Adrenal gland (tissue), 12 donors: ENCODE measurements around the gene GPRC5B. TPM values are rescaled to one million over a fixed set of nuclear protein-coding genes. Genes with fewer than 3 reads are reported as not detected.
A peak's percentile ranks its signal among the peaks of the same experiment; 100 is the strongest.

Experiments
- DNase-seq, 7 donors: peaks; one replicate each; pipeline ENCODE4 v3.0.0-alpha.2; 2019 to 2020
- H3K27ac ChIP-seq, 5 donors: fragments of 200-600 bp; sonication (generic) in 4 of 5; 1 replicate in 3 of 5; 2 replicates in 2 of 5; pipeline versions ENCODE4 v1.5.1 to v1.8.0; 2016 to 2020; ENCODE audit warnings: mild to moderate bottlenecking in 1 of 5
- H3K27me3 ChIP-seq: fragments of 200-600 bp; 2 replicates; pipeline ENCODE4 v1.8.0; 2021
- H3K36me3 ChIP-seq, 2 donors: fragments of 200-600 bp; replicated peaks in 1 of 2; 1 replicate in 1 of 2; 2 replicates in 1 of 2; pipeline versions ENCODE4 v1.5.1 to v1.8.0; 2018 to 2022
- H3K4me1 ChIP-seq, 2 donors: fragments of 200-600 bp; replicated peaks in 1 of 2; 1 replicate in 1 of 2; 2 replicates in 1 of 2; pipeline versions ENCODE4 v1.5.1 to v1.8.0; 2018 to 2021
- H3K4me3 ChIP-seq, 4 donors: fragments of 200-600 bp; sonication (generic) in 3 of 4; one replicate each; pipeline ENCODE4 v1.5.1; 2016 to 2018
- H3K9me3 ChIP-seq, 3 donors: fragments of 200-600 bp; sonication (generic) in 1 of 3; replicated peaks in 1 of 3; 1 replicate in 2 of 3; 2 replicates in 1 of 3; pipeline versions ENCODE4 v1.5.1 to v1.8.0; 2016 to 2021
- POLR2A ChIP-seq, 2 donors: fragments of 450-650 bp; IDR thresholded peaks; one replicate each; pipeline ENCODE4 v1.6.1; 2017; ENCODE audit warnings: antibody characterized with exemption in 2 of 2, mild to moderate bottlenecking in 2 of 2, moderate library complexity in 1 of 2
- WGBS, 4 donors: extraction: QIAGEN DNeasy Blood & Tissue Kit in 2 of 4; methylation state at CpG; one replicate each; pipeline versions ENCODE4 v1.1.5 to v1.1.7; 2013 to 2017; 5-methylcytosine and 5-hydroxymethylcytosine counted together
- intact Hi-C, 2 donors: fragments of 100-400 bp; cut with DNase I; formaldehyde crosslinking; loops; one replicate each; pipeline versions ENCODE4 v1.14.1 to v1.15.0; 2022 to 2023
- polyA plus RNA-seq, 3 donors: library from polyadenylated mRNA; stranded (reverse); fragments of 200-250 nt in 2 of 3; fragments of 350-450 nt in 1 of 3; fragmentation: Illumina TruSeq in 1 of 3; extraction: RNeasy Lipid Tissue Mini Kit (QIAGEN cat#74804) in 1 of 3; gene quantifications; one replicate each; pipeline ENCODE4 v1.2.3, GENCODE V29; 2013 to 2014
- total RNA-seq, 9 donors: library from RNA; depleted of rRNA in 4 of 9; stranded (reverse); fragments of >200 nt in 4 of 9; fragments of 120-200 nt in 1 of 9; fragmentation: NEBNext Ultra II Directional in 1 of 9; extraction: Animal tissue kit (Norgen Biotek cat#: 25700) in 1 of 9; gene quantifications; one replicate each; pipeline versions ENCODE4 v1.1.0 to v1.2.4, GENCODE V29; 2013 to 2023
- TF ChIP-seq, protein P1 (sequence below), 6 experiments: fragments of 450-650 bp in 4 of 6; fragments of 200-600 bp in 2 of 6; sonication (generic) in 1 of 6; IDR thresholded peaks; 1 replicate in 5 of 6; 2 replicates in 1 of 6; pipeline versions ENCODE4 v1.5.1 to v1.8.0; 2016 to 2021; ENCODE audit warnings: antibody characterized with exemption in 6 of 6, mild to moderate bottlenecking in 2 of 6, moderate library complexity in 1 of 6
- donor health status: healthy with polysubstance abuse.
- donor health status: Bipolar disorder and iron deficiency.
- donor health status: DM: yes; HTN: yes; CAD: no.
- donor health status: DM: no; HTN: no; CAD: no.
- donor health status: DM: no; HTN: no; CAD: no.
- donor health status: DM: yes; HTN: yes; CAD: no.

GPRC5B gene
- total and polyA plus RNA-seq, 12 donors = 7.9 to 26.4 (median 22.0) TPM

DNA sequence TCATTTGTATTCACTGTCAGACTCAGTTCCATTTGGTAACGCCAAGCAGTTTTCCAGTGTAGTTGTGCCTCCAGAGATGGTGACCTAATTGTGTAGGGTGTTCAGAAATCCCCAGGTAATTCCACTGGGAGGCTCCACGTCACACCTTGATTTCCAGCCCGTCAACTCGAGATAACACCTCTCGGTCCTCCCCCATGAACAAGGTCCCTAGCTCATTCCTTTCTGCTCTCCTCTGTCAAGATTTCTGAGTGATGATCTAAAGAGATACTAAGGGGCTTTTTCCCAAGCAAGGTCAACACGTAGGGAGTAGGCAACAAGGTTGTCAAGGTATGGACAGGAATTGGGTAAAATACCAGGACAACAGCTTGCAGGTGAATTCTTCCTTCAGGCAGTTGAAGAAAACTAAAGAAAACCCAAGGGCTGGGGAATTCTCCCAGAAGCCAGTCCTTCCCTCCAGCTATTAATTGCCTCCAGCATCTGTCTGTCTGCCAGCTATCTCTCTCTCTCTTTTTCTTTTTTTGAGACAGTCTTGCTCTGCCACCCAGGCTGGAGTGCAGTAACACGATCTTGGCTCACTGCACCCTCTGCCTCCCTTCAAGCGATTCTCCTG is 31.4 kb downstream of the GPRC5B start:
- Histone ChIP-seq H3K27me3 (no peaks in the 10 kb centered on the region), H3K4me1 (peaks cover 0 to 5% of the 10 kb centered on the region in 2 donors), H3K27ac (no peak overlapping the region), H3K4me3 (no peak overlapping the region), H3K9me3 (no peaks in the 10 kb centered on the region), H3K36me3 (no peaks in the 10 kb centered on the region)
- WGBS, 4 donors = 83 to 89% (median 88%) methylated on average over 8 of the region's 8 CpGs
- intact Hi-C loops = no loop called here
- no peak for DNase-seq
- TF ChIP-seq, protein P1, sequence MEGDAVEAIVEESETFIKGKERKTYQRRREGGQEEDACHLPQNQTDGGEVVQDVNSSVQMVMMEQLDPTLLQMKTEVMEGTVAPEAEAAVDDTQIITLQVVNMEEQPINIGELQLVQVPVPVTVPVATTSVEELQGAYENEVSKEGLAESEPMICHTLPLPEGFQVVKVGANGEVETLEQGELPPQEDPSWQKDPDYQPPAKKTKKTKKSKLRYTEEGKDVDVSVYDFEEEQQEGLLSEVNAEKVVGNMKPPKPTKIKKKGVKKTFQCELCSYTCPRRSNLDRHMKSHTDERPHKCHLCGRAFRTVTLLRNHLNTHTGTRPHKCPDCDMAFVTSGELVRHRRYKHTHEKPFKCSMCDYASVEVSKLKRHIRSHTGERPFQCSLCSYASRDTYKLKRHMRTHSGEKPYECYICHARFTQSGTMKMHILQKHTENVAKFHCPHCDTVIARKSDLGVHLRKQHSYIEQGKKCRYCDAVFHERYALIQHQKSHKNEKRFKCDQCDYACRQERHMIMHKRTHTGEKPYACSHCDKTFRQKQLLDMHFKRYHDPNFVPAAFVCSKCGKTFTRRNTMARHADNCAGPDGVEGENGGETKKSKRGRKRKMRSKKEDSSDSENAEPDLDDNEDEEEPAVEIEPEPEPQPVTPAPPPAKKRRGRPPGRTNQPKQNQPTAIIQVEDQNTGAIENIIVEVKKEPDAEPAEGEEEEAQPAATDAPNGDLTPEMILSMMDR (IDR thresholded peaks at IDR 0.05) = no peak
- TF ChIP-seq POLR2A (IDR thresholded peaks at IDR 0.05) = no peak

DNA sequence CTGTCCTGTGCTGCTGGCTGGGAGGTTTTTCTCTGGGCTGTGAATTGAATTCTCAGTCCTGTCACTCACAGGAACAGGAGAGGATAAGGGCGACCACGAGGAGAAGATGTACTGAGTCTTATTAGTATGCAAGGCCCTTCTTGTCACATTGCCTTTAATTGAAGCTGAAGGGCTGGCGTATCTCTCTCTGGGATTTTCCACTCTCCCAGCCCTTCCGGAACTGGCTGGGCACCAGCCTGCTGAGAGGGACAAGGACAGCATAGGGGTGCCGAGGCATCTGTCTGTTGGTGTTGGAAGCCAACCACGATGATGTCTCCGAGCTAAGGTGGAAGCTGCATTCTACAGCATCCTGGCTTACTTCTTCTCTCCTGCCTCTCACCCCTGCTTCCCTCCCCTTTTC is 33.2 kb downstream of the GPRC5B start:
- TF ChIP-seq POLR2A (IDR thresholded peaks at IDR 0.05) = no peak
- TF ChIP-seq, protein P1 (IDR thresholded peaks at IDR 0.05) = no peak
- peak in 6 of 7 donors; percentile 37 to 66 (median 50) for DNase-seq
- Histone ChIP-seq H3K36me3 (no peaks in the 10 kb centered on the region), H3K27me3 (no peaks in the 10 kb centered on the region), H3K9me3 (no peaks in the 10 kb centered on the region), H3K4me1 (peaks cover 0 to 5% of the 10 kb centered on the region in 2 donors), H3K27ac (peak overlapping the region in 1 of 5 donors; percentile 54), H3K4me3 (no peak overlapping the region)
- 43 to 82% (median 62%) methylated on average over 7 of the region's 7 CpGs for WGBS, 4 donors
- intact Hi-C loops = no loop called here

DNA sequence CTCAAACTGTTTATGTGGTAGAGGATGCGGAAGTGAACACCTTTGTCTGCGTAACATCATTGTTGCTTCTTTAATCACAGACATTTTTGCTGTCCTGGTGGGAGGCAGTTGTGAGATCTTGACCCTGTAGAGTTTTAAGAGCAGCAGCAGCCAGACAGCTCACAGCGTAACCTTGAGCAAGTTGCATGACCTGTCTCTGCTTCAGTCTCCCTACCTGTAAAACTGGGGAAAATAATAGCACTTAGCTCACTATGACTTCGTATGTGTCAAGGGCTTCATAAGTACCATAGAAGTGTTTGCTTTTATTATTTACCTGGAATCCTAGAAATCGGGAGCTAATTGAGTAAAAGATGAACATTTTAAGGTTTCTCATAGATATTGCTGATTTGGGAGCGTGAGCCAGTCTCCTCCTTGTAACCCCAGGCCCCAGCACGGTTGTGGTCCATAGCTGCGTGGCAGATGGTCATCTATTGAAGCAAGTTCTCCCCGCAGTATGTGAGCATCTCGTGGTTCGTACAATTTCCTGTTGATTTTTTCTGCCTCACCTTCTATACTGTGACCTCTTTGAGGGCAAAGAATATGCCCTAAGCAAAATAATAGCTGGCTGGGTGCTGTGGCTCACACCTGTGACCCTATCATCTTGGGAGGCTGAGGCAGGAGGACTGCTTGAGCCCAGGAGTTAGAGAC is 34.4 kb downstream of the GPRC5B start:
- DNase-seq = no peak
- intact Hi-C loops = no loop called here
- Histone ChIP-seq H3K4me1 (peaks cover 3 to 5% of the 10 kb centered on the region in 2 donors), H3K4me3 (no peak overlapping the region), H3K36me3 (no peaks in the 10 kb centered on the region), H3K27me3 (no peaks in the 10 kb centered on the region), H3K27ac (no peak overlapping the region), H3K9me3 (no peaks in the 10 kb centered on the region)
- 87 to 91% (median 91%) methylated on average over 11 of the region's 11 CpGs for WGBS, 4 donors
- TF ChIP-seq, protein P1 (IDR thresholded peaks at IDR 0.05) = no peak
- TF ChIP-seq POLR2A (IDR thresholded peaks at IDR 0.05) = no peak

DNA sequence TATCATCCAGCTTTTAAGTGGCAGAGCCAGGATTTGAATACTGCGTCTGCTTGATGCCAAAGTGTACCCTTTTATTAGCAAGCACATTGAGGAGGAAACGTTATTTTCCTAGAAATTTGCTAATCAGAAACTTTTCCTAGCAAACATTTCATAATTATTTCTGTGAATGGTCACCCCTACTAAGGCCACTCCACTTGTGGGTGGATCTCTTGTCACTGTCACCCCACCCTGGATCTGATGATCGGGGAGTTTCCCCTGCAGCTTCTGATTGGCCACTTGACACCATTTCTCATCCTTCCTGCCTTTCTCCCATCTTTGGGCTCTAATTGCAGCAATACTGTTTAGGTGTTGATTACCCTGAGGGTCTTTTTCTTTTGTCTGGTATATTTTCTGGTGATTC is 35.9 kb downstream of the GPRC5B start:
- no peak overlapping the region for H3K4me3 ChIP-seq
- peaks cover 4 to 5% of the 10 kb centered on the region in 2 donors for H3K4me1 ChIP-seq
- no peak overlapping the region for H3K27ac ChIP-seq
- no peaks in the 10 kb centered on the region for H3K9me3 ChIP-seq
- H3K27me3 ChIP-seq = no peaks in the 10 kb centered on the region
- no peak for TF ChIP-seq POLR2A (IDR thresholded peaks at IDR 0.05)
- TF ChIP-seq, protein P1 (IDR thresholded peaks at IDR 0.05) = no peak
- no peaks in the 10 kb centered on the region for H3K36me3 ChIP-seq
- intact Hi-C loops = no loop called here
- no peak for DNase-seq
- 84 to 91% (median 89%) methylated on average over 3 of the region's 3 CpGs for WGBS, 4 donors
